HG03354 (cell line): Measurements from ENCODE around the gene IL22RA1.

Source experiments
- ATAC-seq: cut with Tn5 transposase; IDR thresholded peaks from one replicate; pipeline ENCODE4 v1.9.1; 2021; ENCODE audit warnings: mild to moderate bottlenecking; ENCODE audit not compliant: unreplicated experiment, poor library complexity, severe bottlenecking

The IL22RA1 gene

GRCh38 chr1:24101796-24102586, 40.9 kb downstream of the IL22RA1 start:
- ATAC-seq = no peak

GRCh38 chr1:24100945-24101737, 41.8 kb downstream of the IL22RA1 start:
- ATAC-seq = no peak

GRCh38 chr1:24098943-24099638, 43.8 kb downstream of the IL22RA1 start:
- no peak for ATAC-seq

GRCh38 chr1:24098102-24098501, 44.8 kb downstream of the IL22RA1 start:
- ATAC-seq = no peak

GRCh38 chr1:24097663-24098062, 45.3 kb downstream of the IL22RA1 start:
- ATAC-seq = no peak

GRCh38 chr1:24096739-24097103, 46.2 kb downstream of the IL22RA1 start:
- ATAC-seq = no peak

GRCh38 chr1:24096009-24096738, 46.8 kb downstream of the IL22RA1 start:
- ATAC-seq = no peak

- no peak for ATAC-seq
Measured at GRCh38 chr1:24095140-24095859, 47.6 kb downstream of the IL22RA1 start.

- ATAC-seq = no peak
Measured at GRCh38 chr1:24094554-24094953, 48.4 kb downstream of the IL22RA1 start.

- no peak for ATAC-seq
Measured at GRCh38 chr1:24093732-24094131, 49.2 kb downstream of the IL22RA1 start.

GRCh38 chr1:24092979-24093378, 50.0 kb downstream of the IL22RA1 start:
- no peak for ATAC-seq

GRCh38 chr1:24091971-24092482, 50.9 kb downstream of the IL22RA1 start:
- no peak for ATAC-seq

GRCh38 chr1:24090736-24091135, 52.2 kb downstream of the IL22RA1 start:
- no peak for ATAC-seq

- ATAC-seq = no peak
Measured at GRCh38 chr1:24089743-24090555, 53.0 kb downstream of the IL22RA1 start.

- no peak for ATAC-seq
Measured at GRCh38 chr1:24089027-24089742, 53.8 kb downstream of the IL22RA1 start.

- no peak for ATAC-seq
Measured at GRCh38 chr1:24086466-24086865, 56.5 kb downstream of the IL22RA1 start.

GRCh38 chr1:24085546-24085945, 57.4 kb downstream of the IL22RA1 start:
- no peak for ATAC-seq

GRCh38 chr1:24085007-24085406, 57.9 kb downstream of the IL22RA1 start:
- ATAC-seq = no peak
